CD1c-positive myeloid dendritic cell (primary cell): ENCODE data around the gene IL1B.

ENCODE experiments used
- DNase-seq: peaks from one replicate; pipeline ENCODE4 v3.0.0-alpha.2; 2016; ENCODE audit errors: extremely low spot score

Gene IL1B

GRCh38 chr2:112803691-112804521 lies 32.7 kb downstream of the IL1B start:
- DNase-seq: no peak

GRCh38 chr2:112800881-112801583 lies 35.5 kb downstream of the IL1B start:
- DNase-seq: no peak

GRCh38 chr2:112798979-112799975 lies 37.3 kb downstream of the IL1B start:
- DNase-seq: peak; percentile 81

GRCh38 chr2:112796486-112796885 lies 40.1 kb downstream of the IL1B start:
- DNase-seq: no peak

- DNase-seq: peak; percentile 50
These were observed 40.8 kb downstream of the IL1B start for GRCh38 chr2:112795774-112796173.

GRCh38 chr2:112794841-112795240 lies 41.7 kb downstream of the IL1B start:
- DNase-seq: peak; percentile 18

GRCh38 chr2:112794131-112794733 lies 42.3 kb downstream of the IL1B start:
- DNase-seq: peak; percentile 94

GRCh38 chr2:112793449-112793978 lies 43.1 kb downstream of the IL1B start:
- DNase-seq: peak; percentile 93

- DNase-seq: no peak
These were observed 44.2 kb downstream of the IL1B start for GRCh38 chr2:112792419-112792818.

- no peak for DNase-seq
These were observed 44.8 kb downstream of the IL1B start for GRCh38 chr2:112791693-112792230.

GRCh38 chr2:112791019-112791418 lies 45.6 kb downstream of the IL1B start:
- no peak for DNase-seq

GRCh38 chr2:112790305-112790704 lies 46.3 kb downstream of the IL1B start:
- peak; percentile 30 for DNase-seq

GRCh38 chr2:112789186-112789585 lies 47.4 kb downstream of the IL1B start:
- no peak for DNase-seq

- DNase-seq: no peak
These were observed 47.9 kb downstream of the IL1B start for GRCh38 chr2:112788653-112789052.

- DNase-seq: peak; percentile 81
These were observed 48.7 kb downstream of the IL1B start for GRCh38 chr2:112787729-112788393.

GRCh38 chr2:112787294-112787693 lies 49.3 kb downstream of the IL1B start:
- DNase-seq: peak; percentile 22

GRCh38 chr2:112784199-112785189 lies 52.1 kb downstream of the IL1B start, which contains the start of gene IL1A:
IL1A (minus strand) TSS chr2:112784493; CDS start chr2:112783770, 723 bp downstream.
- DNase-seq: peak; percentile 87

GRCh38 chr2:112783187-112783714 lies 53.3 kb downstream of the IL1B start:
- DNase-seq: no peak
